ENCODE results near the gene BCL2L13.

BCL2L13 gene

GRCh38 chr22:17699696-17700340, 61.3 kb downstream of the BCL2L13 start:
- H3K9ac ChIP-seq (ENCODE audit: low read depth, low read length), result no peak overlapping the region
- H3K9me3 ChIP-seq (ENCODE audit: control insufficient read depth, insufficient read depth, low read length), result no peaks in the 10 kb centered on the region
- H3K36me3 ChIP-seq (ENCODE audit: control insufficient read depth, insufficient read depth, low read length), result no peaks in the 10 kb centered on the region
- no peak overlapping the region for H3K4me3 ChIP-seq (ENCODE audit: low read depth, low read length)
- peaks cover 17% of the 10 kb centered on the region for H3K4me1 ChIP-seq (ENCODE audit: control insufficient read depth, insufficient read depth, low read length)
- H3K27me3 ChIP-seq (ENCODE audit: control insufficient read depth, insufficient read depth, low read length), result no peaks in the 10 kb centered on the region

DNA sequence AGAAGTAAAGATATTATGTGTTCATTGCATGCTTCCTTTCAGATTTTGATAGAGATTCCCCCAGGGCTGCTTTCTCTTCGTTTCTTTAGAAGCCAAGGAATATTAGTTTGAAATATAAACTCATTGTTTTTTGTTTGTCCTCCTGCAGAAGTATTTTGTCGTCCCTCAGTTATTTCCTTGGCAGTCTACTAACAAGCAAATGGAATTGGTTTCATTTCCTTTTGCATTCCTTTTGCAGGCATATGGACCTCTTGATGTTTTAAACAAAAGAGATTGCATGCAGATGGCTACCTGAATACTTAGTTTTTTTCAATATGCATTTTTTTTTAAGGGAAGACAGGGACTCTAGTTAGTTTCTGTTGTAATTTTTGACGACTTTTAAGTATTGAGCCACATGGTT, 62.2 kb downstream of the BCL2L13 start:
- Histone ChIP-seq H3K9me3 (ENCODE audit: control insufficient read depth, insufficient read depth, low read length) (no peaks in the 10 kb centered on the region), H3K36me3 (ENCODE audit: control insufficient read depth, insufficient read depth, low read length) (no peaks in the 10 kb centered on the region), H3K4me3 (ENCODE audit: low read depth, low read length) (no peak overlapping the region), H3K9ac (ENCODE audit: low read depth, low read length) (no peak overlapping the region), H3K4me1 (ENCODE audit: control insufficient read depth, insufficient read depth, low read length) (peaks cover 17% of the 10 kb centered on the region), H3K27me3 (ENCODE audit: control insufficient read depth, insufficient read depth, low read length) (no peaks in the 10 kb centered on the region)

DNA sequence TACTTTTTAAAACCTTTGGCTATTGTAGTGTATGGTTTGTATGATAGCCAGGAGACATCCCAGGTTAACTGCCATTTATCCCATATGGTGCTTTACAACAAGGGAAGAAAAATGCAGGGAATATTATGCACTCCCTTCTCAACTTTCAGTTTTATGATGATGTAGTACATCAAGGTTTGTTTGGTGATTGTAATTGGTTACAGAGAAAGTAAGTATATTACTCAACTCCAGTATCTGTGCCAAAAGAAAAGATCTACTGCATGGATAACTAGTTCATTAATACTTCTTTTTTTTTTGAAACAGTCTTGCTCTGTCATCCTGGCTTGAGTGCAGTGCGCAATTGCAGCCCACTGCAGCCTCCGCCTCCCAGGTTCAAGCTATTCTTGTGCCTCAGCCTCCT, 65.3 kb downstream of the BCL2L13 start:
- Histone ChIP-seq H3K36me3 (ENCODE audit: control insufficient read depth, insufficient read depth, low read length) (no peaks in the 10 kb centered on the region), H3K9me3 (ENCODE audit: control insufficient read depth, insufficient read depth, low read length) (no peaks in the 10 kb centered on the region), H3K9ac (ENCODE audit: low read depth, low read length) (no peak overlapping the region), H3K4me1 (ENCODE audit: control insufficient read depth, insufficient read depth, low read length) (peaks cover 19% of the 10 kb centered on the region), H3K27me3 (ENCODE audit: control insufficient read depth, insufficient read depth, low read length) (no peaks in the 10 kb centered on the region), H3K4me3 (ENCODE audit: low read depth, low read length) (no peak overlapping the region)

GRCh38 chr22:17705546-17705945, 67.0 kb downstream of the BCL2L13 start:
- Histone ChIP-seq H3K27me3 (ENCODE audit: control insufficient read depth, insufficient read depth, low read length) (no peaks in the 10 kb centered on the region), H3K36me3 (ENCODE audit: control insufficient read depth, insufficient read depth, low read length) (no peaks in the 10 kb centered on the region), H3K4me3 (ENCODE audit: low read depth, low read length) (no peak overlapping the region), H3K9me3 (ENCODE audit: control insufficient read depth, insufficient read depth, low read length) (no peaks in the 10 kb centered on the region), H3K9ac (ENCODE audit: low read depth, low read length) (no peak overlapping the region), H3K4me1 (ENCODE audit: control insufficient read depth, insufficient read depth, low read length) (peaks cover 10% of the 10 kb centered on the region)

- H3K36me3 ChIP-seq (ENCODE audit: control insufficient read depth, insufficient read depth, low read length), result no peaks in the 10 kb centered on the region
- peaks cover 3% of the 10 kb centered on the region for H3K4me1 ChIP-seq (ENCODE audit: control insufficient read depth, insufficient read depth, low read length)
- H3K27me3 ChIP-seq (ENCODE audit: control insufficient read depth, insufficient read depth, low read length), result no peaks in the 10 kb centered on the region
- no peak overlapping the region for H3K4me3 ChIP-seq (ENCODE audit: low read depth, low read length)
- H3K9ac ChIP-seq (ENCODE audit: low read depth, low read length), result no peak overlapping the region
- H3K9me3 ChIP-seq (ENCODE audit: control insufficient read depth, insufficient read depth, low read length), result no peaks in the 10 kb centered on the region
Observed at GRCh38 chr22:17705951-17706900, 67.7 kb downstream of the BCL2L13 start.

GRCh38 chr22:17706947-17707346, 68.4 kb downstream of the BCL2L13 start:
- H3K27me3 ChIP-seq (ENCODE audit: control insufficient read depth, insufficient read depth, low read length), result no peaks in the 10 kb centered on the region
- no peak overlapping the region for H3K9ac ChIP-seq (ENCODE audit: low read depth, low read length)
- no peaks in the 10 kb centered on the region for H3K36me3 ChIP-seq (ENCODE audit: control insufficient read depth, insufficient read depth, low read length)
- H3K9me3 ChIP-seq (ENCODE audit: control insufficient read depth, insufficient read depth, low read length), result no peaks in the 10 kb centered on the region
- H3K4me3 ChIP-seq (ENCODE audit: low read depth, low read length), result no peak overlapping the region
- H3K4me1 ChIP-seq (ENCODE audit: control insufficient read depth, insufficient read depth, low read length), result peaks cover 2% of the 10 kb centered on the region

- H3K36me3 ChIP-seq (ENCODE audit: control insufficient read depth, insufficient read depth, low read length), result no peaks in the 10 kb centered on the region
- peaks cover 2% of the 10 kb centered on the region for H3K4me1 ChIP-seq (ENCODE audit: control insufficient read depth, insufficient read depth, low read length)
- H3K9ac ChIP-seq (ENCODE audit: low read depth, low read length), result no peak overlapping the region
- H3K4me3 ChIP-seq (ENCODE audit: low read depth, low read length), result no peak overlapping the region
- H3K27me3 ChIP-seq (ENCODE audit: control insufficient read depth, insufficient read depth, low read length), result no peaks in the 10 kb centered on the region
- no peaks in the 10 kb centered on the region for H3K9me3 ChIP-seq (ENCODE audit: control insufficient read depth, insufficient read depth, low read length)
Observed at GRCh38 chr22:17707526-17707925, 69.0 kb downstream of the BCL2L13 start.

DNA sequence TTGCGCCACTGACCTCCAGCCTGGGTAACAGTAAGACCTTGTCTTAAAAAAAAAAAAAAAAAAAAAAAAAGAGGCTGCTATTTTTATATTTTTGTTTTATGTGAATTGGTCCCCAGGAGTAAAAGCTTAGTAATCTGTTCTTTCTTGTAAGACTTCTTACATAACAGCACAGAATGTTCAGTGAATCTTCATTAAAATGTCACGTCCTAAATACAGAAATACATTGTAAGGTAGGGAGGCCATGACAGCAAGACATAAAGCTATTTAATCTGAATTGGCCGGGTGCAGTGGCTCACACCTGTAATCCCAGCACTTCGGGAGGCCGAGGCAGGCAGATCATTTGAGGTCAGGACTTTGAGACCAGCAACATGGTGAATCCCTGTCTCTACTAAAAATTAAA, 71.5 kb downstream of the BCL2L13 start:
- Histone ChIP-seq H3K4me1 (ENCODE audit: control insufficient read depth, insufficient read depth, low read length) (peaks cover 2% of the 10 kb centered on the region), H3K36me3 (ENCODE audit: control insufficient read depth, insufficient read depth, low read length) (no peaks in the 10 kb centered on the region), H3K4me3 (ENCODE audit: low read depth, low read length) (no peak overlapping the region), H3K9me3 (ENCODE audit: control insufficient read depth, insufficient read depth, low read length) (no peaks in the 10 kb centered on the region), H3K9ac (ENCODE audit: low read depth, low read length) (no peak overlapping the region), H3K27me3 (ENCODE audit: control insufficient read depth, insufficient read depth, low read length) (no peaks in the 10 kb centered on the region)

DNA sequence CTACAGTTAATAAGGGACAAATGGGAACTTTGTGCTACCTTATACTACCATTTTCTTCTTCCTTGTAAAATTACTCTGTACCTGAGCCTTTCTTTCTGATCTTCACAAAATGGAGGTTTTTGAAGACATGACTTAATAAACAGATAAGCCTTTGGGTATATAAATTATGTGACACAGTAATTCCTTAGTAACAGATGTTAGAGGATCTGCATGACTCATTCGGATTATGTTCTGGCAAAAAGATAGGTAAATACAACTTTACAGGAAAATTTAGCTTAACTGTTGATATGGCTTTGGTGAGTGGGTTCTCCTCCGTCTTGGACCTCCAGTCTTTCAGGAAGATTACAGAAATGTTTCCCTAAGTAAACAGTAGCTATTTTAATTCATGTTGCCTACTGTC, 73.9 kb downstream of the BCL2L13 start:
- H3K4me1 ChIP-seq (ENCODE audit: control insufficient read depth, insufficient read depth, low read length), result no peaks in the 10 kb centered on the region
- H3K36me3 ChIP-seq (ENCODE audit: control insufficient read depth, insufficient read depth, low read length), result no peaks in the 10 kb centered on the region
- H3K9ac ChIP-seq (ENCODE audit: low read depth, low read length), result no peak overlapping the region
- no peaks in the 10 kb centered on the region for H3K9me3 ChIP-seq (ENCODE audit: control insufficient read depth, insufficient read depth, low read length)
- no peaks in the 10 kb centered on the region for H3K27me3 ChIP-seq (ENCODE audit: control insufficient read depth, insufficient read depth, low read length)
- no peak overlapping the region for H3K4me3 ChIP-seq (ENCODE audit: low read depth, low read length)

DNA sequence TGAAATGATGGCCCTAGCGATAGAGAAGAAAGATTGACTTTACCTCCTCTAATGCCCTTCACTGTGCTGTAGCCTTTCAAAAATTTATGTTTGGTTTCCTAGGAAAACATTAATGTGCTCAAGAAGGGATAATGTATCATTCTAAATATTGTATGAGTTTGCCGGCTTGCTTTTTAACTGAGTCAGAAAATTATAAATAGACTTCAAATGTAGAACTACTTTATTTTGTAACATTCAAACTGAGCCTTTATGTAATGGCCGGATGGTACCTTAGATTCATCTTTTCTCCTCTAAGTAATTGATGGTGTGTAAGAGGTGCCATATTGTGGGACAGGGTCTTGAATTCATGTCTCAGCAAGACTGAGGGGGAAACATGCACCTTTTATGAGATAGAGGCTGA, 78.0 kb downstream of the BCL2L13 start:
- H3K4me3 ChIP-seq (ENCODE audit: low read depth, low read length), result no peak overlapping the region
- no peak overlapping the region for H3K9ac ChIP-seq (ENCODE audit: low read depth, low read length)
- no peaks in the 10 kb centered on the region for H3K9me3 ChIP-seq (ENCODE audit: control insufficient read depth, insufficient read depth, low read length)
- H3K36me3 ChIP-seq (ENCODE audit: control insufficient read depth, insufficient read depth, low read length), result no peaks in the 10 kb centered on the region
- H3K27me3 ChIP-seq (ENCODE audit: control insufficient read depth, insufficient read depth, low read length), result no peaks in the 10 kb centered on the region
- H3K4me1 ChIP-seq (ENCODE audit: control insufficient read depth, insufficient read depth, low read length), result no peaks in the 10 kb centered on the region

DNA sequence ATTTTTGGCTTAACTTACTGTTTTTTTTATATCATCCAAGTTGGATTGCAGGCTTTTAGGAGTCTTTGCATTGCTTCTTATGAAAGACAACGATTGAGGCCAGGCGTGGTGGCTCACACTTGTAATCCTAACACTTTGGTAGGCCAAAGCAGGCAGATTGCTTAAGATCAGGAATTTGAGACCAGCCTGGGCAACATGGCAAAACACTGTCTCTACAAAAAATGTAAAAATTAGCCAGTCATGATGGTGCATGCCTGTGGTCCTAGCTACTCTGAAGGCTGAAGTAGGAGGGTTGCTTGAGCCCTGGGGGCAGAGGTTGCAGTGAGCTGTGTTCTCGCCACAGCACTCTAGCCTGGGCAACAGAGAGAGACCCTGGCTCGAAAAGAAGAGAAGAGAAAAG, 79.2 kb downstream of the BCL2L13 start:
- Histone ChIP-seq H3K4me1 (ENCODE audit: control insufficient read depth, insufficient read depth, low read length) (no peaks in the 10 kb centered on the region), H3K9ac (ENCODE audit: low read depth, low read length) (no peak overlapping the region), H3K4me3 (ENCODE audit: low read depth, low read length) (no peak overlapping the region), H3K9me3 (ENCODE audit: control insufficient read depth, insufficient read depth, low read length) (no peaks in the 10 kb centered on the region), H3K36me3 (ENCODE audit: control insufficient read depth, insufficient read depth, low read length) (no peaks in the 10 kb centered on the region), H3K27me3 (ENCODE audit: control insufficient read depth, insufficient read depth, low read length) (no peaks in the 10 kb centered on the region)

DNA sequence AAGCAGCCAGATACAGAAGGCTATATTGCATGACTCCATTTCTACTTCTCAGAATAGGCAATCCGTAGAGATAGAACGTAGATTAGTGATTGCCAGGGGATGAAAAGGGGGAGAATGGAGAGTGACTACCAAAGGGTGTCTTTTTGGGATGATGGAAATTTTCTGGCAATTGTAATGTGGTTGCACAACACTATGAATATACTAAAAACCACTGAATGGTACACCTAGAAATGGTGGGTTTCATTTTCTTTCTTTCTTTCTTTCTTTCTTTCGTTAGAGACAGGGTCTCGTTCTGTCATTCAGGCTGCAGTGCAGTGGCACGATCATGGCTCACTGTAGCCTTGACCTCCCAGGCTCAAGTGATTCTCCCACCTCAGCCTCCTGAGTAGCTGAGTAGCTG, 81.4 kb downstream of the BCL2L13 start:
- Histone ChIP-seq H3K4me1 (ENCODE audit: control insufficient read depth, insufficient read depth, low read length) (no peaks in the 10 kb centered on the region), H3K36me3 (ENCODE audit: control insufficient read depth, insufficient read depth, low read length) (no peaks in the 10 kb centered on the region), H3K9ac (ENCODE audit: low read depth, low read length) (no peak overlapping the region), H3K9me3 (ENCODE audit: control insufficient read depth, insufficient read depth, low read length) (no peaks in the 10 kb centered on the region), H3K27me3 (ENCODE audit: control insufficient read depth, insufficient read depth, low read length) (no peaks in the 10 kb centered on the region), H3K4me3 (ENCODE audit: low read depth, low read length) (no peak overlapping the region)
